ENCODE results near the gene MUC2.

DNA sequence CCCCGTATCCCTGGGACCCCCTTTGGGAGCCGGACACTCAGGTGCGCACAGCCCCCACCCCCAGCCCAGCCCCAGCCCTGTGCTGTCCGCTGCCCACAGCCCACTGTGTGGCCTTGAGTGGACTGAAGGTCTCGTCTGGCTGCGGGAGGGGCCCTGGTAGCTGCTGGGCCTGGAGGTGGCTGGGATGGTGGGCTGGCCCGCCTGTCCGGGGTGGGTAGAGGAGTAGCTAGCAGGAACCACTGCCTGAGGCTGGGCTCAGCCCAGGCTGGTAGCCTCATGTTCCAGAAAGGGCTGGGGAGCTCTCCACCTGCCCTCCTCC is 33.6 kb upstream of the MUC2 start:
- no peak for TF ChIP-seq RFX5 (IDR thresholded peaks at IDR 0.05; ENCODE audit: low read depth, low read length)
- TF ChIP-seq, protein P1, sequence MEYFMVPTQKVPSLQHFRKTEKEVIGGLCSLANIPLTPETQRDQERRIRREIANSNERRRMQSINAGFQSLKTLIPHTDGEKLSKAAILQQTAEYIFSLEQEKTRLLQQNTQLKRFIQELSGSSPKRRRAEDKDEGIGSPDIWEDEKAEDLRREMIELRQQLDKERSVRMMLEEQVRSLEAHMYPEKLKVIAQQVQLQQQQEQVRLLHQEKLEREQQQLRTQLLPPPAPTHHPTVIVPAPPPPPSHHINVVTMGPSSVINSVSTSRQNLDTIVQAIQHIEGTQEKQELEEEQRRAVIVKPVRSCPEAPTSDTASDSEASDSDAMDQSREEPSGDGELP (IDR thresholded peaks at IDR 0.05; ENCODE audit: borderline replicate concordance, low read depth), result no peak
- TF ChIP-seq FOSL1 (CRISPR knock-in tag; IDR thresholded peaks at IDR 0.05; ENCODE audit: borderline replicate concordance), result no peak
- TF ChIP-seq, protein P2, sequence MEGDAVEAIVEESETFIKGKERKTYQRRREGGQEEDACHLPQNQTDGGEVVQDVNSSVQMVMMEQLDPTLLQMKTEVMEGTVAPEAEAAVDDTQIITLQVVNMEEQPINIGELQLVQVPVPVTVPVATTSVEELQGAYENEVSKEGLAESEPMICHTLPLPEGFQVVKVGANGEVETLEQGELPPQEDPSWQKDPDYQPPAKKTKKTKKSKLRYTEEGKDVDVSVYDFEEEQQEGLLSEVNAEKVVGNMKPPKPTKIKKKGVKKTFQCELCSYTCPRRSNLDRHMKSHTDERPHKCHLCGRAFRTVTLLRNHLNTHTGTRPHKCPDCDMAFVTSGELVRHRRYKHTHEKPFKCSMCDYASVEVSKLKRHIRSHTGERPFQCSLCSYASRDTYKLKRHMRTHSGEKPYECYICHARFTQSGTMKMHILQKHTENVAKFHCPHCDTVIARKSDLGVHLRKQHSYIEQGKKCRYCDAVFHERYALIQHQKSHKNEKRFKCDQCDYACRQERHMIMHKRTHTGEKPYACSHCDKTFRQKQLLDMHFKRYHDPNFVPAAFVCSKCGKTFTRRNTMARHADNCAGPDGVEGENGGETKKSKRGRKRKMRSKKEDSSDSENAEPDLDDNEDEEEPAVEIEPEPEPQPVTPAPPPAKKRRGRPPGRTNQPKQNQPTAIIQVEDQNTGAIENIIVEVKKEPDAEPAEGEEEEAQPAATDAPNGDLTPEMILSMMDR (CRISPR knock-in tag; IDR thresholded peaks at IDR 0.05), result no peak
- TF ChIP-seq, protein P3, sequence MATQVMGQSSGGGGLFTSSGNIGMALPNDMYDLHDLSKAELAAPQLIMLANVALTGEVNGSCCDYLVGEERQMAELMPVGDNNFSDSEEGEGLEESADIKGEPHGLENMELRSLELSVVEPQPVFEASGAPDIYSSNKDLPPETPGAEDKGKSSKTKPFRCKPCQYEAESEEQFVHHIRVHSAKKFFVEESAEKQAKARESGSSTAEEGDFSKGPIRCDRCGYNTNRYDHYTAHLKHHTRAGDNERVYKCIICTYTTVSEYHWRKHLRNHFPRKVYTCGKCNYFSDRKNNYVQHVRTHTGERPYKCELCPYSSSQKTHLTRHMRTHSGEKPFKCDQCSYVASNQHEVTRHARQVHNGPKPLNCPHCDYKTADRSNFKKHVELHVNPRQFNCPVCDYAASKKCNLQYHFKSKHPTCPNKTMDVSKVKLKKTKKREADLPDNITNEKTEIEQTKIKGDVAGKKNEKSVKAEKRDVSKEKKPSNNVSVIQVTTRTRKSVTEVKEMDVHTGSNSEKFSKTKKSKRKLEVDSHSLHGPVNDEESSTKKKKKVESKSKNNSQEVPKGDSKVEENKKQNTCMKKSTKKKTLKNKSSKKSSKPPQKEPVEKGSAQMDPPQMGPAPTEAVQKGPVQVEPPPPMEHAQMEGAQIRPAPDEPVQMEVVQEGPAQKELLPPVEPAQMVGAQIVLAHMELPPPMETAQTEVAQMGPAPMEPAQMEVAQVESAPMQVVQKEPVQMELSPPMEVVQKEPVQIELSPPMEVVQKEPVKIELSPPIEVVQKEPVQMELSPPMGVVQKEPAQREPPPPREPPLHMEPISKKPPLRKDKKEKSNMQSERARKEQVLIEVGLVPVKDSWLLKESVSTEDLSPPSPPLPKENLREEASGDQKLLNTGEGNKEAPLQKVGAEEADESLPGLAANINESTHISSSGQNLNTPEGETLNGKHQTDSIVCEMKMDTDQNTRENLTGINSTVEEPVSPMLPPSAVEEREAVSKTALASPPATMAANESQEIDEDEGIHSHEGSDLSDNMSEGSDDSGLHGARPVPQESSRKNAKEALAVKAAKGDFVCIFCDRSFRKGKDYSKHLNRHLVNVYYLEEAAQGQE (IDR thresholded peaks at IDR 0.05; ENCODE audit: borderline replicate concordance in 1 of 2, low read depth in 1 of 2, low read length in 2 of 2), result no peak
- no peak for TF ChIP-seq POLR2A (IDR thresholded peaks at IDR 0.05; ENCODE audit: insufficient read depth in 1 of 2, low read depth in 2 of 2, low read length in 2 of 2)
- TF ChIP-seq, protein P4, sequence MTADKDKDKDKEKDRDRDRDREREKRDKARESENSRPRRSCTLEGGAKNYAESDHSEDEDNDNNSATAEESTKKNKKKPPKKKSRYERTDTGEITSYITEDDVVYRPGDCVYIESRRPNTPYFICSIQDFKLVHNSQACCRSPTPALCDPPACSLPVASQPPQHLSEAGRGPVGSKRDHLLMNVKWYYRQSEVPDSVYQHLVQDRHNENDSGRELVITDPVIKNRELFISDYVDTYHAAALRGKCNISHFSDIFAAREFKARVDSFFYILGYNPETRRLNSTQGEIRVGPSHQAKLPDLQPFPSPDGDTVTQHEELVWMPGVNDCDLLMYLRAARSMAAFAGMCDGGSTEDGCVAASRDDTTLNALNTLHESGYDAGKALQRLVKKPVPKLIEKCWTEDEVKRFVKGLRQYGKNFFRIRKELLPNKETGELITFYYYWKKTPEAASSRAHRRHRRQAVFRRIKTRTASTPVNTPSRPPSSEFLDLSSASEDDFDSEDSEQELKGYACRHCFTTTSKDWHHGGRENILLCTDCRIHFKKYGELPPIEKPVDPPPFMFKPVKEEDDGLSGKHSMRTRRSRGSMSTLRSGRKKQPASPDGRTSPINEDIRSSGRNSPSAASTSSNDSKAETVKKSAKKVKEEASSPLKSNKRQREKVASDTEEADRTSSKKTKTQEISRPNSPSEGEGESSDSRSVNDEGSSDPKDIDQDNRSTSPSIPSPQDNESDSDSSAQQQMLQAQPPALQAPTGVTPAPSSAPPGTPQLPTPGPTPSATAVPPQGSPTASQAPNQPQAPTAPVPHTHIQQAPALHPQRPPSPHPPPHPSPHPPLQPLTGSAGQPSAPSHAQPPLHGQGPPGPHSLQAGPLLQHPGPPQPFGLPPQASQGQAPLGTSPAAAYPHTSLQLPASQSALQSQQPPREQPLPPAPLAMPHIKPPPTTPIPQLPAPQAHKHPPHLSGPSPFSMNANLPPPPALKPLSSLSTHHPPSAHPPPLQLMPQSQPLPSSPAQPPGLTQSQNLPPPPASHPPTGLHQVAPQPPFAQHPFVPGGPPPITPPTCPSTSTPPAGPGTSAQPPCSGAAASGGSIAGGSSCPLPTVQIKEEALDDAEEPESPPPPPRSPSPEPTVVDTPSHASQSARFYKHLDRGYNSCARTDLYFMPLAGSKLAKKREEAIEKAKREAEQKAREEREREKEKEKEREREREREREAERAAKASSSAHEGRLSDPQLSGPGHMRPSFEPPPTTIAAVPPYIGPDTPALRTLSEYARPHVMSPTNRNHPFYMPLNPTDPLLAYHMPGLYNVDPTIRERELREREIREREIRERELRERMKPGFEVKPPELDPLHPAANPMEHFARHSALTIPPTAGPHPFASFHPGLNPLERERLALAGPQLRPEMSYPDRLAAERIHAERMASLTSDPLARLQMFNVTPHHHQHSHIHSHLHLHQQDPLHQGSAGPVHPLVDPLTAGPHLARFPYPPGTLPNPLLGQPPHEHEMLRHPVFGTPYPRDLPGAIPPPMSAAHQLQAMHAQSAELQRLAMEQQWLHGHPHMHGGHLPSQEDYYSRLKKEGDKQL (CRISPR knock-in tag; IDR thresholded peaks at IDR 0.05; ENCODE audit: low read depth), result no peak
- TF ChIP-seq MZF1 (CRISPR knock-in tag; IDR thresholded peaks at IDR 0.05; ENCODE audit: borderline replicate concordance), result no peak
- TF ChIP-seq ZNF451 (CRISPR knock-in tag; IDR thresholded peaks at IDR 0.05), result no peak
- no peak for TF ChIP-seq ZNF251 (CRISPR knock-in tag; IDR thresholded peaks at IDR 0.05)
- TF ChIP-seq YY1 (IDR thresholded peaks at IDR 0.05; ENCODE audit: insufficient read depth, insufficient replicate concordance, low read depth, low read length), result no peak
- TF ChIP-seq ZNF644 (CRISPR knock-in tag; IDR thresholded peaks at IDR 0.05; ENCODE audit: low read depth), result no peak
- TF ChIP-seq ZNF720 (CRISPR knock-in tag; IDR thresholded peaks at IDR 0.05), result no peak

All from HepG2 (cell line).